ENCODE measurements around the gene BTBD2.

DNA sequence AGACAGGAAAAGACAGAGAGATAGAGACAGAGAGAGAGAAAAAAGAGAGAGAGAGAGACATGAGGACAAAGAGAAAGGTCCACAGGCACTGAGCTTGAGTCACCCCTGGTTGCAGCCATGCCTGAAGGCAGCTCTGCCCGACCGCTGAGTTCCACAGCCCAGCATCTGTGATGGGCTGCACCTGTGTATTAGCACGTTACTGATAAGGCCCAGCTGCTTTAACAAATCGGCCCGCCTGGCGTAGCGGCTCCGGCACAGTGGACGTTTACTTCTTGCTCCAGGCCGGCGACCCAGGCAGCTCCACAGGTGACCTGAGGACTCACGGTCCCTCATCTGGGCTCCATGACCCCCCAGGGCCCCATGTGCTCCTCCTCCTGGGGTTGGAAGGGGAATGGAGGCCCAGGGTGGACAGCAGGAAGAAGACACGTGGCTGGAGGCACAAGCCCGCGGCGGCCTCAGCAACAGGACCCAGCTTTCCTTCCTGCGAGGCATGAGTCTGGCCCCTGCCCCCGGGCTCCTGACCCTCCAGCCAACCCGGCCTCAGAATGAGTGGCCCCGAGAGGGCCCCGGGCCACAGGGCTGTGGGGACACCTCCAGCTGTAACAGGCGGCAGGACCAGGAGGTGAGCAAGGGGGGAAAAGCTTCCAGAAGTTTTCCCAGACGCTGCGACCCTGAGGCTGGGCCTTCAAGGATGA, 78.5 kb downstream of the BTBD2 start:
- TF ChIP-seq, protein P1, sequence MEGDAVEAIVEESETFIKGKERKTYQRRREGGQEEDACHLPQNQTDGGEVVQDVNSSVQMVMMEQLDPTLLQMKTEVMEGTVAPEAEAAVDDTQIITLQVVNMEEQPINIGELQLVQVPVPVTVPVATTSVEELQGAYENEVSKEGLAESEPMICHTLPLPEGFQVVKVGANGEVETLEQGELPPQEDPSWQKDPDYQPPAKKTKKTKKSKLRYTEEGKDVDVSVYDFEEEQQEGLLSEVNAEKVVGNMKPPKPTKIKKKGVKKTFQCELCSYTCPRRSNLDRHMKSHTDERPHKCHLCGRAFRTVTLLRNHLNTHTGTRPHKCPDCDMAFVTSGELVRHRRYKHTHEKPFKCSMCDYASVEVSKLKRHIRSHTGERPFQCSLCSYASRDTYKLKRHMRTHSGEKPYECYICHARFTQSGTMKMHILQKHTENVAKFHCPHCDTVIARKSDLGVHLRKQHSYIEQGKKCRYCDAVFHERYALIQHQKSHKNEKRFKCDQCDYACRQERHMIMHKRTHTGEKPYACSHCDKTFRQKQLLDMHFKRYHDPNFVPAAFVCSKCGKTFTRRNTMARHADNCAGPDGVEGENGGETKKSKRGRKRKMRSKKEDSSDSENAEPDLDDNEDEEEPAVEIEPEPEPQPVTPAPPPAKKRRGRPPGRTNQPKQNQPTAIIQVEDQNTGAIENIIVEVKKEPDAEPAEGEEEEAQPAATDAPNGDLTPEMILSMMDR (conservative IDR thresholded peaks at IDR 0.05), result no peak
- TF ChIP-seq EZH2 (IDR thresholded peaks at IDR 0.05; ENCODE audit: low read depth), result no peak
